Smooth muscle cell (in vitro differentiated cells): ENCODE data around the gene HOXB2. TPM values are rescaled to one million over a fixed set of nuclear protein-coding genes. Genes with fewer than 3 reads are reported as not detected.

Experiments used
- DNase-seq: peaks from one replicate; lab custom pipeline; 2025; ENCODE audit not compliant: unreplicated experiment; lab: John Stamatoyannopoulos, UW
- H2AFZ ChIP-seq: fragments of 200-600 bp; sonication (generic); 2 replicates; pipeline ENCODE4 v1.6.0; 2016; ENCODE audit warnings: antibody characterized with exemption, low read depth, mild to moderate bottlenecking
- H3F3A ChIP-seq: fragments of 200-600 bp; sonication (generic); 2 replicates; pipeline ENCODE4 v1.6.0; 2017; ENCODE audit warnings: antibody characterized with exemption, low read depth
- H3K27ac ChIP-seq: fragments of 200-600 bp; sonication (generic); 2 replicates; pipeline ENCODE4 v1.5.1; 2016; ENCODE audit warnings: low read depth, mild to moderate bottlenecking
- H3K27me3 ChIP-seq: fragments of 200-600 bp; sonication (generic); 2 replicates; pipeline ENCODE4 v1.6.1; 2016; ENCODE audit warnings: low read depth, mild to moderate bottlenecking
- H3K36me3 ChIP-seq: fragments of 200-600 bp; sonication (generic); 2 replicates; pipeline ENCODE4 v1.5.1; 2016; ENCODE audit warnings: low read depth
- H3K4me1 ChIP-seq: fragments of 200-600 bp; sonication (generic); 2 replicates; pipeline ENCODE4 v1.5.1; 2016; ENCODE audit warnings: low read depth
- H3K4me2 ChIP-seq: fragments of 200-600 bp; sonication (generic); 2 replicates; pipeline ENCODE4 v1.6.0; 2016; ENCODE audit warnings: mild to moderate bottlenecking
- H3K4me3 ChIP-seq: fragments of 200-600 bp; sonication (generic); 2 replicates; pipeline ENCODE4 v1.5.1; 2016; ENCODE audit warnings: mild to moderate bottlenecking
- H3K79me2 ChIP-seq: fragments of 200-600 bp; sonication (generic); 2 replicates; pipeline ENCODE4 v1.6.0; 2016; ENCODE audit warnings: low read depth, mild to moderate bottlenecking
- H3K9ac ChIP-seq: fragments of 200-600 bp; sonication (generic); 2 replicates; pipeline ENCODE4 v1.6.0; 2016; ENCODE audit warnings: low read depth
- H3K9me3 ChIP-seq: fragments of 200-600 bp; sonication (generic); replicated peaks from 2 replicates; pipeline ENCODE4 v1.5.1; 2016; ENCODE audit warnings: low read depth
- H4K20me1 ChIP-seq: fragments of 200-600 bp; sonication (generic); 2 replicates; pipeline ENCODE4 v1.6.0; 2016; ENCODE audit warnings: low read depth
- WGBS: methylation state at CpG from one replicate; pipeline ENCODE4 v1.1.7; 2016; ENCODE audit warnings: low lambda C conversion rate; 5-methylcytosine and 5-hydroxymethylcytosine counted together
- polyA plus RNA-seq: library from polyadenylated mRNA; unstranded; fragments of >200 nt; fragmentation: Nextera tagmentation; extraction: Ambion mirVana; gene quantifications from 2 replicates; pipeline ENCODE4 v1.2.1, GENCODE V29; 2016
- total RNA-seq: library from RNA; depleted of rRNA; stranded (reverse); fragments of >200 nt; gene quantifications from 2 replicates; pipeline ENCODE4 v1.2.3, GENCODE V29; 2014
- TF ChIP-seq, protein P1 (sequence below): fragments of 200-600 bp; sonication (generic); IDR thresholded peaks from 2 replicates; pipeline ENCODE4 v1.5.1; 2017; ENCODE audit warnings: borderline replicate concordance, mild to moderate bottlenecking, antibody characterized with exemption; ENCODE audit not compliant: insufficient read depth, poor library complexity, severe bottlenecking

The HOXB2 gene
- total RNA-seq (16.9 and 40.4 TPM in 2 replicates), polyA plus RNA-seq (26.5 and 35.6 TPM in 2 replicates)

DNA sequence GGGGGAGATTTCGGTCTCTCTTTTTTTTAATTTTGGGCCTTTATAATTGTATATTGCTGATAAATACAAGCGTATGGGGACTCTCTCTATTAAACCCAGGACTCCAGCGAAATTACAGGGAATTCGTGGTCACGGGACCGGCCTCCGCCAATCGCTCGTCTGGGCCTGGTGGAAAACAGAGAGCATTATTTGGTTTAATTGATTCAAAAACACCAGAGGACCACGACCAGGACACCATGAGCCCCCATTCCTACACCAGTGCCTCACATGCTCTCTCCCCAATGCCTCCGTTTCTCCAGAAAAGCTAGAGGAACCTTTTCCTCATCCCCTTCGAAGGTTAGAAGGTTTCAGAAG is at the start of gene HOXB2:
TSS of gene HOXB2 (minus strand) at position 88 of the 354 bp plus-strand sequence. CDS start 198 bp downstream, outside the sequence.
- Histone ChIP-seq H3K79me2 (peaks cover 30% of the 10 kb centered on the region), H3K4me1 (peaks cover 15% of the 10 kb centered on the region), H3K9ac (peak within 1 kb of the TSS; percentile 81), H3K27ac (peak within 1 kb of the TSS; percentile 93), H2AFZ (peak within 1 kb of the TSS; percentile 26), H3K36me3 (no peaks in the 10 kb centered on the region), H3K4me2 (peak within 1 kb of the TSS; percentile 98), H3F3A (peaks cover 29% of the 10 kb centered on the region), H3K27me3 (peaks cover 1% of the 10 kb centered on the region), H3K4me3 (peak within 1 kb of the TSS; percentile 72), H4K20me1 (no peaks in the 10 kb centered on the region), H3K9me3 (no peaks in the 10 kb centered on the region)
- 19% methylated on average over 12 of the region's 12 CpGs for WGBS
- no peak for DNase-seq
- TF ChIP-seq, protein P1, sequence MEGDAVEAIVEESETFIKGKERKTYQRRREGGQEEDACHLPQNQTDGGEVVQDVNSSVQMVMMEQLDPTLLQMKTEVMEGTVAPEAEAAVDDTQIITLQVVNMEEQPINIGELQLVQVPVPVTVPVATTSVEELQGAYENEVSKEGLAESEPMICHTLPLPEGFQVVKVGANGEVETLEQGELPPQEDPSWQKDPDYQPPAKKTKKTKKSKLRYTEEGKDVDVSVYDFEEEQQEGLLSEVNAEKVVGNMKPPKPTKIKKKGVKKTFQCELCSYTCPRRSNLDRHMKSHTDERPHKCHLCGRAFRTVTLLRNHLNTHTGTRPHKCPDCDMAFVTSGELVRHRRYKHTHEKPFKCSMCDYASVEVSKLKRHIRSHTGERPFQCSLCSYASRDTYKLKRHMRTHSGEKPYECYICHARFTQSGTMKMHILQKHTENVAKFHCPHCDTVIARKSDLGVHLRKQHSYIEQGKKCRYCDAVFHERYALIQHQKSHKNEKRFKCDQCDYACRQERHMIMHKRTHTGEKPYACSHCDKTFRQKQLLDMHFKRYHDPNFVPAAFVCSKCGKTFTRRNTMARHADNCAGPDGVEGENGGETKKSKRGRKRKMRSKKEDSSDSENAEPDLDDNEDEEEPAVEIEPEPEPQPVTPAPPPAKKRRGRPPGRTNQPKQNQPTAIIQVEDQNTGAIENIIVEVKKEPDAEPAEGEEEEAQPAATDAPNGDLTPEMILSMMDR, result no peak

DNA sequence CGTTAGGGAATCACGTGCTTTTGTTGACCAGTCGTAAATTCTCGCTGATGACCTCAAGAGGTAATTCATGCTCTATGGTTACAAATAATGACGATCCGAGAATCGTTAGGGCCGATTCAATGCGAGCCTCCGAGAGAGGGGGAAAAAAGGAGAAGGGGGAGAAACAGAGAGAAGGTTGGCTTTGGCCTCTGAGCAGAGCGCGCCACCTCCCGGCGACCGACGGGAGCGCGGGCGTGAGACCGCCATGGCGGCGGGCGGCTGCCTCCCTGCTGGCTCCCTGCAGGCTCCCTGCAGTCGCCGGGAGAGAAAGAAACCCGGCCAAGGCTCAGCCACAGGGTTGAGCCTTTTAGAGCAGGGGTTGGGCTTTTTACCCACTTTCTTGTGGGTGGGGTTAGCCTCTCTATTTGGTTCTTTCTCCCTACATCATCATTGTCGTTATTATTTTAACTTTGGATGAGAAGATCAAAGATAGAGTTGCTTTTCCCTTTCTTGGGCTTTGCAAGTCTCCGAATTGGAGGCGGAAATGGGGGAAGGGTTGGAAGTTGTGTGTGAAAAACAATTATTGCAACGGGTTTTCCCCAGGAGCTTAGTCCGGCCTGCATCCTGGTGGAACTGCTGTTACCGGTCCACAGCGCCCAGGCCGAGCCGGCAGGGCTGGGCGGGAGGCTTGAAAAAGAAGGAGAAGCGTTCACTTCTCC is 49.1 kb upstream of the HOXB2 start:
- TF ChIP-seq, protein P1, result peak; percentile 95
- 3% methylated on average over 37 of the region's 37 CpGs for WGBS
- Histone ChIP-seq H3K4me2 (peak overlapping the region; percentile 98), H2AFZ (no peak overlapping the region), H3F3A (peaks cover 4% of the 10 kb centered on the region), H3K27ac (peak overlapping the region; percentile 79), H3K36me3 (no peaks in the 10 kb centered on the region), H3K4me1 (peaks cover 9% of the 10 kb centered on the region), H3K4me3 (peak overlapping the region; percentile 46), H3K9me3 (no peaks in the 10 kb centered on the region), H4K20me1 (peaks cover 92% of the 10 kb centered on the region), H3K27me3 (peaks cover 30% of the 10 kb centered on the region), H3K9ac (no peak overlapping the region), H3K79me2 (peaks cover 79% of the 10 kb centered on the region)
- DNase-seq, result peak; percentile 50

DNA sequence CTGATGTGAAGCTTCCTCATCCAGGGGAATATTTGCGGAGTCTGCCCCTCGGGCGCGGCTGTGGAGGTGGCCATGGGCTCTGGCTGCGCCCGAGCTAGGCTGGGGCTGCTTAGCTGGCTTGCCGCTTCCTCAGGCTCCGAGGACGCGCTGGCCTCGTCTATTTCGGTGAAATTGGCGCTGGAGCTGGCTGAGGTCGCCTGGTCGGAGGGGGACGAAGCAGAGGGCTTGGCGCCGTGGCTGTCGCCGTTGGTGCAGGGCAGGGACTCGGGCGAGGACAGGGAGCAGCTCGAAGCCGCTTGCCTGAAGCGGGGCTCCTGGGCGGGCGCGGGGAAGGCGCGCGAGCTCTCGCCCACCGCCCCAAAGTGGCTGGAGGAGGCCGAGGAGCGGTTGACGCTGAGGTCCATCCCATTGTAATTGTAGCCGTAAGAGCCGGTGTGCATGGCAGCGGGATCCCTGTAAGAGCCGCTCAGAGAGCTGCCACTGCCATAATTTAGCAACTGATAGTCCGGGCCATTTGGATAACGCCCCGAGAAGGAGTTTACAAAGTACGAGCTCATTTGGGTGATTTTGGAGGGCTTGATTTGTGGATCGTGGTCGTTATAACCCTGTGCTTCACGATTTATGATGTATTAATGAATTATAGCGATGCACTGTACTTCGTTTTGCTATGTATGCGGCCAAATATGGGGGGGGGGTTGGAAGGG is 48.4 kb upstream of the HOXB2 start, which contains the start of gene HOXB5:
TSS of gene HOXB5 (minus strand) at position 654 of the 704 bp plus-strand sequence. CDS start at position 557, 97 bp downstream.
- WGBS, result 9% methylated on average over 48 of the region's 50 CpGs
- DNase-seq, result no peak
- Histone ChIP-seq H4K20me1 (peaks cover 92% of the 10 kb centered on the region), H3K4me2 (peak within 1 kb of the TSS; percentile 98), H3K4me3 (peak within 1 kb of the TSS; percentile 46), H3K79me2 (peaks cover 75% of the 10 kb centered on the region), H3F3A (peaks cover 4% of the 10 kb centered on the region), H3K27ac (peak within 1 kb of the TSS; percentile 79), H3K9ac (peak within 1 kb of the TSS; percentile 23), H3K36me3 (no peaks in the 10 kb centered on the region), H3K4me1 (peaks cover 9% of the 10 kb centered on the region), H3K9me3 (no peaks in the 10 kb centered on the region), H3K27me3 (peaks cover 37% of the 10 kb centered on the region), H2AFZ (no peak within 1 kb of the TSS)
- TF ChIP-seq, protein P1, result no peak
